GM23338 (cell line): Measurements from ENCODE around the gene HEATR9. TPM values are rescaled to one million over a fixed set of nuclear protein-coding genes. Genes with fewer than 3 reads are reported as not detected.

ENCODE experiments used
- CTCF ChIP-seq, 2 experiments: fragments of 200-600 bp in 1 of 2; sonication (generic) in 1 of 2; conservative IDR thresholded peaks; 2 replicates each; pipeline versions ENCODE4 v1.5.1 to v1.6.1; 2016 to 2017; ENCODE audit warnings: antibody characterized with exemption in 2 of 2, low read depth in 2 of 2, mild to moderate bottlenecking in 2 of 2, moderate library complexity in 1 of 2
- ETS1 ChIP-seq: IDR thresholded peaks from 2 replicates; pipeline ENCODE4 v1.6.1; 2016; ENCODE audit warnings: antibody characterized with exemption
- EZH2phosphoT487 ChIP-seq: fragments of 200-600 bp; sonication (generic); IDR thresholded peaks from one replicate; pipeline ENCODE4 v1.8.1; 2018; ENCODE audit warnings: antibody characterized with exemption; ENCODE audit not compliant: unreplicated experiment
- JUNB ChIP-seq: IDR thresholded peaks from one replicate; pipeline ENCODE4 v1.6.1; 2016; ENCODE audit warnings: antibody characterized with exemption; ENCODE audit not compliant: unreplicated experiment
- NANOG ChIP-seq: IDR thresholded peaks from 2 replicates; pipeline ENCODE4 v1.6.1; 2016; ENCODE audit warnings: antibody characterized with exemption, borderline replicate concordance
- POLR2AphosphoS5 ChIP-seq: IDR thresholded peaks from 2 replicates; pipeline ENCODE4 v1.6.1; 2016; ENCODE audit warnings: antibody characterized with exemption, low read depth
- REST ChIP-seq: IDR thresholded peaks from one replicate; pipeline ENCODE4 v1.6.1; 2018; ENCODE audit warnings: antibody characterized with exemption; ENCODE audit not compliant: unreplicated experiment
- ZNF114 ChIP-seq: fragments of 250-450 bp; sonication (Bioruptor Pico); IDR thresholded peaks from 2 replicates; pipeline ENCODE4 v1.5.0; 2020; ENCODE audit warnings: mild to moderate bottlenecking, moderate library complexity
- ZNF331 ChIP-seq: fragments of 250-450 bp; sonication (Bioruptor Pico); IDR thresholded peaks from 2 replicates; pipeline ENCODE4 v1.5.0; 2020; ENCODE audit warnings: low read depth, mild to moderate bottlenecking, moderate library complexity
- polyA plus RNA-seq: library from polyadenylated mRNA; unstranded; fragments of >200 nt; fragmentation: Nextera tagmentation; extraction: Ambion mirVana; gene quantifications from 2 replicates; pipeline ENCODE4 v1.2.1, GENCODE V29; 2016
- total RNA-seq: library from RNA; depleted of rRNA; stranded (reverse); fragments of >200 nt; shearing (Covaris generic); gene quantifications from 2 replicates; pipeline ENCODE4 v1.2.3, GENCODE V29; 2014
- TF ChIP-seq, protein P1 (sequence below): fragments of 250-450 bp; sonication (Bioruptor Pico); IDR thresholded peaks from 2 replicates; pipeline ENCODE4 v1.5.0; 2020; ENCODE audit warnings: mild to moderate bottlenecking, moderate library complexity

Gene HEATR9
- total and polyA plus RNA-seq, 2 experiments from 2014 or later, result not detected

DNA sequence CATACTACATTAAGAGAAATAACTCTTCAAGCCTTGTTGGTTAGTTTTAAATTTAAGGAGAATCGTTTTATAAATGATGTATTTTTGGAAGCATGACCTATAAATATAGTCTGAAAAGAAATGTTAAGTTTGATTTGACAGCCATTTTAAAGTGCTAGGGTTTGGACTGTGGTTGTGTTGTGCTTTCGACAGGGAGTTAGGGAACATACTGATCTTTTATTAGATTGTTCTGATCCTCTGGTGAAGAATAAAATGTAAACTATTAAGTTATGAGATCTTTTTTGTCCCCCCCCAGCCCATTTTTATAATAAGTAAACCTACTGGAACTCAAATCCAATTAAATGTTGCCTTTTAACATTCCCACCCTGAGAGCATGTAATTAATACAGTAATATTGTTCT lies 47.4 kb downstream of the HEATR9 start (continued):
- TF ChIP-seq, protein P1, sequence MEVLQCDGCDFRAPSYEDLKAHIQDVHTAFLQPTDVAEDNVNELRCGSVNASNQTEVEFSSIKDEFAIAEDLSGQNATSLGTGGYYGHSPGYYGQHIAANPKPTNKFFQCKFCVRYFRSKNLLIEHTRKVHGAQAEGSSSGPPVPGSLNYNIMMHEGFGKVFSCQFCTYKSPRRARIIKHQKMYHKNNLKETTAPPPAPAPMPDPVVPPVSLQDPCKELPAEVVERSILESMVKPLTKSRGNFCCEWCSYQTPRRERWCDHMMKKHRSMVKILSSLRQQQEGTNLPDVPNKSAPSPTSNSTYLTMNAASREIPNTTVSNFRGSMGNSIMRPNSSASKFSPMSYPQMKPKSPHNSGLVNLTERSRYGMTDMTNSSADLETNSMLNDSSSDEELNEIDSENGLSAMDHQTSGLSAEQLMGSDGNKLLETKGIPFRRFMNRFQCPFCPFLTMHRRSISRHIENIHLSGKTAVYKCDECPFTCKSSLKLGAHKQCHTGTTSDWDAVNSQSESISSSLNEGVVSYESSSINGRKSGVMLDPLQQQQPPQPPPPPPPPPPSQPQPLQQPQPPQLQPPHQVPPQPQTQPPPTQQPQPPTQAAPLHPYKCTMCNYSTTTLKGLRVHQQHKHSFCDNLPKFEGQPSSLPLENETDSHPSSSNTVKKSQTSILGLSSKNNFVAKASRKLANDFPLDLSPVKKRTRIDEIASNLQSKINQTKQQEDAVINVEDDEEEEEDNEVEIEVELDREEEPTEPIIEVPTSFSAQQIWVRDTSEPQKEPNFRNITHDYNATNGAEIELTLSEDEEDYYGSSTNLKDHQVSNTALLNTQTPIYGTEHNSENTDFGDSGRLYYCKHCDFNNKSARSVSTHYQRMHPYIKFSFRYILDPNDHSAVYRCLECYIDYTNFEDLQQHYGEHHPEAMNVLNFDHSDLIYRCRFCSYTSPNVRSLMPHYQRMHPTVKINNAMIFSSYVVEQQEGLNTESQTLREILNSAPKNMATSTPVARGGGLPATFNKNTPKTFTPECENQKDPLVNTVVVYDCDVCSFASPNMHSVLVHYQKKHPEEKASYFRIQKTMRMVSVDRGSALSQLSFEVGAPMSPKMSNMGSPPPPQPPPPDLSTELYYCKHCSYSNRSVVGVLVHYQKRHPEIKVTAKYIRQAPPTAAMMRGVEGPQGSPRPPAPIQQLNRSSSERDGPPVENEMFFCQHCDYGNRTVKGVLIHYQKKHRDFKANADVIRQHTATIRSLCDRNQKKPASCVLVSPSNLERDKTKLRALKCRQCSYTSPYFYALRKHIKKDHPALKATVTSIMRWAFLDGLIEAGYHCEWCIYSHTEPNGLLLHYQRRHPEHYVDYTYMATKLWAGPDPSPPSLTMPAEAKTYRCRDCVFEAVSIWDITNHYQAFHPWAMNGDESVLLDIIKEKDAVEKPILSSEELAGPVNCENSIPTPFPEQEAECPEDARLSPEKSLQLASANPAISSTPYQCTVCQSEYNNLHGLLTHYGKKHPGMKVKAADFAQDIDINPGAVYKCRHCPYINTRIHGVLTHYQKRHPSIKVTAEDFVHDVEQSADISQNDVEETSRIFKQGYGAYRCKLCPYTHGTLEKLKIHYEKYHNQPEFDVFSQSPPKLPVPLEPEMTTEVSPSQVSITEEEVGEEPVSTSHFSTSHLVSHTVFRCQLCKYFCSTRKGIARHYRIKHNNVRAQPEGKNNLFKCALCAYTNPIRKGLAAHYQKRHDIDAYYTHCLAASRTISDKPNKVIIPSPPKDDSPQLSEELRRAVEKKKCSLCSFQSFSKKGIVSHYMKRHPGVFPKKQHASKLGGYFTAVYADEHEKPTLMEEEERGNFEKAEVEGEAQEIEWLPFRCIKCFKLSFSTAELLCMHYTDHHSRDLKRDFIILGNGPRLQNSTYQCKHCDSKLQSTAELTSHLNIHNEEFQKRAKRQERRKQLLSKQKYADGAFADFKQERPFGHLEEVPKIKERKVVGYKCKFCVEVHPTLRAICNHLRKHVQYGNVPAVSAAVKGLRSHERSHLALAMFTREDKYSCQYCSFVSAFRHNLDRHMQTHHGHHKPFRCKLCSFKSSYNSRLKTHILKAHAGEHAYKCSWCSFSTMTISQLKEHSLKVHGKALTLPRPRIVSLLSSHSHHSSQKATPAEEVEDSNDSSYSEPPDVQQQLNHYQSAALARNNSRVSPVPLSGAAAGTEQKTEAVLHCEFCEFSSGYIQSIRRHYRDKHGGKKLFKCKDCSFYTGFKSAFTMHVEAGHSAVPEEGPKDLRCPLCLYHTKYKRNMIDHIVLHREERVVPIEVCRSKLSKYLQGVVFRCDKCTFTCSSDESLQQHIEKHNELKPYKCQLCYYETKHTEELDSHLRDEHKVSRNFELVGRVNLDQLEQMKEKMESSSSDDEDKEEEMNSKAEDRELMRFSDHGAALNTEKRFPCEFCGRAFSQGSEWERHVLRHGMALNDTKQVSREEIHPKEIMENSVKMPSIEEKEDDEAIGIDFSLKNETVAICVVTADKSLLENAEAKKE (CRISPR knock-in tag), result no peak
- TF ChIP-seq JUNB (no peak), REST (no peak), EZH2phosphoT487 (no peak), POLR2AphosphoS5 (no peak), NANOG (no peak), ETS1 (no peak), ZNF331 (no peak), CTCF (conservative IDR thresholded peaks at IDR 0.05; ENCODE audit: low read depth in 2 of 2) (no peak), ZNF114 (CRISPR knock-in tag) (no peak)
